GM12878 (cell line): ENCODE results near the gene ANKRD55. TPM values are rescaled to one million over a fixed set of nuclear protein-coding genes. Genes with fewer than 3 reads are reported as not detected.

Experiments used
- BHLHE40 ChIP-seq, 2 experiments: fragments of 450-650 bp in 1 of 2; IDR thresholded peaks; 2 replicates each; pipeline ENCODE4 v1.6.1; 2011 to 2017; ENCODE audit warnings: low read depth in 2 of 2, borderline replicate concordance in 1 of 2, improper control_type of control experiment in 1 of 2, low read length in 1 of 2, mild to moderate bottlenecking in 1 of 2
- CEBPZ ChIP-seq: fragments of 150-350 bp; IDR thresholded peaks from 2 replicates; pipeline ENCODE4 v1.6.1; 2016; ENCODE audit warnings: low read depth, low read length
- CREM ChIP-seq: IDR thresholded peaks from 2 replicates; pipeline ENCODE4 v1.6.1; 2014; ENCODE audit warnings: antibody characterized with exemption, low read depth
- CUX1 ChIP-seq: IDR thresholded peaks from 2 replicates; pipeline ENCODE4 v1.6.1; 2012; ENCODE audit warnings: improper control_type of control experiment, low read depth, low read length; ENCODE audit not compliant: insufficient replicate concordance
- E2F8 ChIP-seq: fragments of 450-650 bp; IDR thresholded peaks from 2 replicates; pipeline ENCODE4 v1.6.1; 2018; ENCODE audit warnings: mild to moderate bottlenecking, low read depth, moderate library complexity; ENCODE audit not compliant: partially characterized antibody
- EP300 ChIP-seq, 2 experiments: fragments of 150-350 bp in 1 of 2; IDR thresholded peaks; 2 replicates each; pipeline ENCODE4 v1.6.1; 2011 to 2012; ENCODE audit warnings: low read depth in 2 of 2, low read length in 2 of 2, borderline replicate concordance in 1 of 2, improper control_type of control experiment in 1 of 2, inconsistent platforms in 1 of 2; ENCODE audit not compliant: control insufficient read depth in 1 of 2
- GABPA ChIP-seq: IDR thresholded peaks from 2 replicates; pipeline ENCODE4 v1.6.1; 2014; ENCODE audit warnings: antibody characterized with exemption, low read depth, mild to moderate bottlenecking, inconsistent platforms
- HDAC6 ChIP-seq: fragments of 200-600 bp; sonication (generic); IDR thresholded peaks from one replicate; pipeline ENCODE4 v1.8.0; 2017; ENCODE audit warnings: antibody characterized with exemption; ENCODE audit not compliant: unreplicated experiment
- IKZF2 ChIP-seq, 2 experiments: fragments of 450-650 bp; IDR thresholded peaks; 2 replicates each; pipeline ENCODE4 v1.6.1; 2017; ENCODE audit warnings: mild to moderate bottlenecking in 2 of 2, moderate library complexity in 2 of 2
- IRF4 ChIP-seq: IDR thresholded peaks from 2 replicates; pipeline ENCODE4 v1.6.1; 2011; ENCODE audit warnings: low read depth, low read length
- MTA2 ChIP-seq: fragments of 450-650 bp; IDR thresholded peaks from 2 replicates; pipeline ENCODE4 v1.6.1; 2016; ENCODE audit warnings: low read depth, mild to moderate bottlenecking, moderate library complexity
- MTA3 ChIP-seq: IDR thresholded peaks from 2 replicates; pipeline ENCODE4 v1.6.1; 2012; ENCODE audit warnings: low read length, inconsistent platforms, borderline replicate concordance
- MYC ChIP-seq: IDR thresholded peaks from 2 replicates; pipeline ENCODE4 v1.6.1; 2011; ENCODE audit warnings: mild to moderate bottlenecking, low read length, moderate library complexity, inconsistent platforms; ENCODE audit not compliant: insufficient read depth, insufficient replicate concordance, insufficient read length, severe bottlenecking
- PAX5 ChIP-seq: IDR thresholded peaks from 2 replicates; pipeline ENCODE4 v1.6.1; 2011; ENCODE audit warnings: low read depth, low read length, borderline replicate concordance
- POLR2AphosphoS5 ChIP-seq: IDR thresholded peaks from 2 replicates; pipeline ENCODE4 v1.6.1; 2011; ENCODE audit warnings: mild to moderate bottlenecking, low read length, inconsistent platforms
- SP1 ChIP-seq: IDR thresholded peaks from one replicate; pipeline ENCODE4 v1.6.1; 2011; ENCODE audit warnings: low read depth, low read length
- WRNIP1 ChIP-seq: IDR thresholded peaks from 2 replicates; pipeline ENCODE4 v1.6.1; 2011; ENCODE audit warnings: low read depth, low read length, improper control_type of control experiment, borderline replicate concordance
- YBX1 ChIP-seq: fragments of 450-650 bp; IDR thresholded peaks from 2 replicates; pipeline ENCODE4 v1.6.1; 2016; ENCODE audit warnings: antibody characterized with exemption
- ZNF24 ChIP-seq: fragments of 450-650 bp; IDR thresholded peaks from 2 replicates; pipeline ENCODE4 v1.6.1; 2017; ENCODE audit warnings: antibody characterized with exemption, mild to moderate bottlenecking
- ZNF274 ChIP-seq: IDR thresholded peaks from one replicate; pipeline ENCODE4 v1.8.0; 2011; ENCODE audit not compliant: insufficient read length, insufficient read depth
- polyA plus RNA-seq, 11 experiments: library from polyadenylated mRNA; depleted of rRNA in 4 of 11; unstranded in 6 of 11; stranded (reverse) in 5 of 11; fragments of >200 nt; fragmentation: Nextera tagmentation in 4 of 11; fragmentation: Illumina TruSeq in 1 of 11; extraction: Ambion mirVana in 4 of 11; extraction: Trizol in 1 of 11; gene quantifications; 1 replicate in 1 of 11; 2 replicates in 10 of 11; pipeline versions ENCODE4 v1.2.1 to v1.2.3, GENCODE V29; 2011 to 2016; ENCODE audit warnings: inconsistent platforms in 2 of 11, missing spikeins in 2 of 11, low read depth in 1 of 11
- total RNA-seq, 4 experiments: library from RNA; depleted of rRNA in 3 of 4; stranded (reverse); fragments of >200 nt in 3 of 4; fragmentation: Illumina TruSeq in 1 of 4; extraction: Trizol in 1 of 4; gene quantifications; 2 replicates each; pipeline versions ENCODE4 v1.2.1 to v1.2.3, GENCODE V29; 2013 to 2021

The ANKRD55 gene
- total and polyA plus RNA-seq, 10 of the 15 experiments (the other 5 are each of a cell fraction or from before 2014, with no cell fraction given) = 0.04 TPM; not detected in 9

GRCh38 chr5:56259002-56259511, 25.9 kb upstream of the ANKRD55 start (continued):
- peak; percentile 27; the same call in 1 of the 2 replicates for TF ChIP-seq CREM
- no peak for TF ChIP-seq MTA2
- no peak for TF ChIP-seq ZNF24
- TF ChIP-seq GABPA = no peak
- TF ChIP-seq BHLHE40 (IDR thresholded peaks at IDR 0.05; ENCODE audit: borderline replicate concordance in 1 of 2, low read depth in 2 of 2, low read length in 1 of 2) = 0 out of 4 replicates have a peak, but pooled peaks of 1 of the 2 experiments have one; percentile 12
- no peak for TF ChIP-seq MYC
- no peak for TF ChIP-seq HDAC6
- peak in 1 of 2 experiments; percentile 40; a peak in 1 of 4 replicates for TF ChIP-seq EP300 (IDR thresholded peaks at IDR 0.05; ENCODE audit: borderline replicate concordance in 1 of 2, control insufficient read depth in 1 of 2, low read depth in 2 of 2, low read length in 2 of 2)
- no peak for TF ChIP-seq CEBPZ
- no peak for TF ChIP-seq E2F8
- no peak for TF ChIP-seq SP1
- TF ChIP-seq YBX1 = no peak
- no peak for TF ChIP-seq ZNF274
- TF ChIP-seq CUX1 = no peak
- no peak for TF ChIP-seq POLR2AphosphoS5
- TF ChIP-seq MTA3 = no peak
- TF ChIP-seq PAX5 = no peak
- TF ChIP-seq IRF4 = peak; percentile 69; the same call in 1 of the 2 replicates
- peak; percentile 63 to 67 for TF ChIP-seq IKZF2 (IDR thresholded peaks at IDR 0.05)
- TF ChIP-seq WRNIP1 = no peak
